Measurements from ENCODE around the gene TRIM14. TPM values are rescaled to one million over a fixed set of nuclear protein-coding genes. Genes with fewer than 3 reads are reported as not detected.

TRIM14 gene
- total and polyA plus RNA-seq, 10 of the 15 experiments (the other 5 are each of a cell fraction or from before 2014, with no cell fraction given) = 8.6 to 53.3 (median 35.7) TPM

- Histone ChIP-seq H3K4me3 (no peak overlapping the region), H3K9me3 (replicated peaks; ENCODE audit: control insufficient read depth, insufficient read depth, low read length) (no peaks in the 10 kb centered on the region), H3K36me3 (ENCODE audit: control insufficient read depth in 2 of 2, insufficient read depth in 2 of 2, low read length in 1 of 2) (no peaks in the 10 kb centered on the region), H3K4me2 (ENCODE audit: control insufficient read depth, insufficient read depth) (no peak overlapping the region), H4K20me1 (ENCODE audit: control insufficient read depth, insufficient read depth) (no peaks in the 10 kb centered on the region), H3K27me3 (replicated peaks in 1 of 2; ENCODE audit: control insufficient read depth in 2 of 2, insufficient read depth in 2 of 2, low read length in 1 of 2) (no peaks in the 10 kb centered on the region), H3K27ac (ENCODE audit: control insufficient read depth, insufficient read depth) (no peak overlapping the region), H3K9ac (ENCODE audit: control insufficient read depth, insufficient read depth, low read length) (no peak overlapping the region), H3K4me1 (ENCODE audit: control insufficient read depth, insufficient read depth, low read length) (peaks cover 5% of the 10 kb centered on the region; the same call in 1 of the 2 replicates), H2AFZ (ENCODE audit: control insufficient read depth, low read depth, low read length) (no peak overlapping the region), H3K79me2 (ENCODE audit: control insufficient read depth, insufficient read depth, low read length) (no peaks in the 10 kb centered on the region)
- intact Hi-C loops (cut with micrococcal nuclease; ENCODE audit: unreplicated experiment) = no loop called here
- DNase-seq (ENCODE audit: low read depth, low spot score) = no peak
- no peak for FAIRE-seq
- no peak for ATAC-seq
- CTCF ChIA-PET = interaction anchor here (0.8 kb wide), 1 partner anchor 26 kb away, joined by 3 read pairs; no protein-coding TSS in a partner anchor
- POLR2A ChIA-PET = no interaction called here
- no TSS peak for BruUV-seq (replicated peaks)
- WGBS (ENCODE audit: insufficient coverage, insufficient replicate concordance, low lambda C conversion rate, missing lambda C conversion rate) = 95% methylated on average over 12 of the region's 12 CpGs
- RAD21 ChIA-PET (ENCODE audit: unreplicated experiment) = interaction anchor here (0.9 kb wide), 1 partner anchor 18 kb away, joined by 3 read pairs; no protein-coding TSS in a partner anchor
- SMC1A ChIA-PET (ENCODE audit: uncharacterized antibody, unreplicated experiment) = no interaction called here
- TF ChIP-seq NR2C2 (IDR thresholded peaks at IDR 0.05; ENCODE audit: borderline replicate concordance, control insufficient read depth, insufficient read length, low read depth) (no peak), ATF2 (IDR thresholded peaks at IDR 0.05; ENCODE audit: low read length) (no peak)
- in situ Hi-C loops (cut with MboI) = no loop called here
Observed at GRCh38 chr9:98162613-98163012, 43.6 kb upstream of the TRIM14 start.

- no peak overlapping the region for H3K4me2 ChIP-seq (ENCODE audit: control insufficient read depth, insufficient read depth)
- CTCF ChIA-PET = interaction anchor here (0.6 to 1.0 kb wide), 4 partner anchors 14 to 85 kb away, joined by 3 to 4 read pairs (median 3); partner anchors contain the start of gene TRIM14
- H3K4me1 ChIP-seq (ENCODE audit: control insufficient read depth, insufficient read depth, low read length) = peaks cover 5% of the 10 kb centered on the region; the same call in 1 of the 2 replicates
- H3K4me3 ChIP-seq = no peak overlapping the region
- no peak overlapping the region for H3K9ac ChIP-seq (ENCODE audit: control insufficient read depth, insufficient read depth, low read length)
- POLR2A ChIA-PET = no interaction called here
- in situ Hi-C loops (cut with MboI) = no loop called here
- H3K27ac ChIP-seq (ENCODE audit: control insufficient read depth, insufficient read depth) = no peak overlapping the region
- RAD21 ChIA-PET (ENCODE audit: unreplicated experiment) = interaction anchor here (0.9 kb wide), 1 partner anchor 17 kb away, joined by 3 read pairs; no protein-coding TSS in a partner anchor
- FAIRE-seq (no peak), ATAC-seq (no peak), DNase-seq (ENCODE audit: low read depth, low spot score) (no peak)
- H3K27me3 ChIP-seq (replicated peaks in 1 of 2; ENCODE audit: control insufficient read depth in 2 of 2, insufficient read depth in 2 of 2, low read length in 1 of 2) = no peaks in the 10 kb centered on the region
- intact Hi-C loops (cut with micrococcal nuclease; ENCODE audit: unreplicated experiment) = no loop called here
- 22% methylated on average over 4 of the region's 4 CpGs for WGBS (ENCODE audit: insufficient coverage, insufficient replicate concordance, low lambda C conversion rate, missing lambda C conversion rate)
- BruUV-seq (replicated peaks) = no TSS peak
- no peaks in the 10 kb centered on the region for H3K79me2 ChIP-seq (ENCODE audit: control insufficient read depth, insufficient read depth, low read length)
- H3K9me3 ChIP-seq (replicated peaks; ENCODE audit: control insufficient read depth, insufficient read depth, low read length) = no peaks in the 10 kb centered on the region
- no peak for TF ChIP-seq SMC3 (IDR thresholded peaks at IDR 0.05; ENCODE audit: borderline replicate concordance, low read length)
- TF ChIP-seq ATF7 (IDR thresholded peaks at IDR 0.05; ENCODE audit: low read depth) = no peak
- no peaks in the 10 kb centered on the region for H3K36me3 ChIP-seq (ENCODE audit: control insufficient read depth in 2 of 2, insufficient read depth in 2 of 2, low read length in 1 of 2)
- SMC1A ChIA-PET (ENCODE audit: uncharacterized antibody, unreplicated experiment) = interaction anchor here (0.6 kb wide), 1 partner anchor 8 kb away, joined by 3 read pairs; no protein-coding TSS in a partner anchor
- no peak overlapping the region for H2AFZ ChIP-seq (ENCODE audit: control insufficient read depth, low read depth, low read length)
- H4K20me1 ChIP-seq (ENCODE audit: control insufficient read depth, insufficient read depth) = no peaks in the 10 kb centered on the region
Observed at GRCh38 chr9:98161851-98162250, 42.8 kb upstream of the TRIM14 start.
